Pulmonary artery endothelial cell (primary cell): Measurements from ENCODE around the gene FSTL4. TPM values are rescaled to one million over a fixed set of nuclear protein-coding genes. Genes with fewer than 3 reads are reported as not detected.
"Not testable (repeated sequence)": the region's sequence is repeated elsewhere in the genome, so short reads cannot be mapped to it uniquely, and the experiment has no call there.

Experiments
- DNase-seq: peaks from one replicate; pipeline ENCODE4 v3.0.0-alpha.2; 2011; ENCODE audit warnings: low read depth, low spot score
- total RNA-seq: library from RNA; depleted of rRNA; stranded (reverse); fragments of >200 nt; gene quantifications from 2 replicates; pipeline ENCODE4 v1.2.3, GENCODE V29; 2014

The FSTL4 gene
- total RNA-seq, 1 donor from 2014 or later = not detected

- DNase-seq = no peak
Observed at GRCh38 chr5:133198511-133198910, 413.8 kb downstream of the FSTL4 start.

DNA sequence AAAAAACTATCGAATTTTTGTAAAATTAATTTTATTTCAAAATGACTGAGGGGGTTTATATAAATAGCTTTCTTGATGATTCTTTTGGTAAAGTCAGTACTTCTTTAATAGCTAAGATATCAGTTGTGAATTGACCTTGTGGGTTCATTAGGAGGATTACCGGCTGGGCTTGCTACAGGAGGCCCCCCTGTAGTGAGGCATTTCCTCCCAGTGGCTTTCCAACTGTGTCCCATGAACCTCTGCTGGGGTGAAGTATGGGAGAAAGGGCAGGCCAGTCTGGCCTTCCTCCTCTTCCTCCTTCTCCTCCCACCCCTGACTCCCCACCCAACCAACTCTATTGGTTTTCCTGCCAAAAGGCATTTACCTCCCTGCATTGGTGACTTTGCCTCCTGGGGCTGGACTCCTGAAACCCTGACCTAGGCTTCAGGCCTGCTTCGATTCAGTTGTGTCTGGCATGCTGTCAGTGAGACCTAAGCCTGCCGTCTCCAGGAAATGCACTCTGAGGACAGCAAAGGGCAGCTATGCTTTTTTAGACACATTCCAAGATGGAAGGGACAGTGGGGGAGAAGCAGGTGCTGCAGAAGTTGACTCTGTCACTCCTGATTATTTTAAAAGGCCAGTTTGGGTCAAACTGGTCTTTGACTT, 415.8 kb downstream of the FSTL4 start:
- DNase-seq = no peak

- no peak for DNase-seq
Observed at GRCh38 chr5:133195250-133195649, 417.1 kb downstream of the FSTL4 start.

DNA sequence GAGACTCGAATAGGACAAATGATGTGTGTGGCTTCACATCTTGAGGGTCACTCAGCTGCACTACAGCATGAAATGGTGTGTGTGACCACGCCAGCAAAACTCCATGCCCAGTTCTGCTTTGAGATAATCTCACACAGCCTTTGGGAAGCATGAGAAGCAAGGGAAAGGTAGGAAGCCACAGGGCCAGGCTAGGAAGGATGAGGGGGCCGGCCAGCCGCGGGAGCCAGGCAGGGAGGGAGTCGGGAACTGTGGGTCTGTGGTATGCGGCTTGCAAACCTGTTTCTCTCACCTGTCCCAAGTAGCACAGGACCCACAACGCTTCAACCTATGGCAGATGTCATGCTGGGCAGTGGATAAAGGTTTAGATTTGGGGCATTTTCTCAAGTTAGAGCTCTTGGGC, 418.5 kb downstream of the FSTL4 start:
- DNase-seq = no peak

- DNase-seq = no peak
Observed at GRCh38 chr5:133192716-133193115, 419.6 kb downstream of the FSTL4 start.

GRCh38 chr5:133189881-133190280, 422.5 kb downstream of the FSTL4 start:
- DNase-seq = no peak

GRCh38 chr5:133179405-133179804, 432.9 kb downstream of the FSTL4 start:
- DNase-seq = no peak

DNA sequence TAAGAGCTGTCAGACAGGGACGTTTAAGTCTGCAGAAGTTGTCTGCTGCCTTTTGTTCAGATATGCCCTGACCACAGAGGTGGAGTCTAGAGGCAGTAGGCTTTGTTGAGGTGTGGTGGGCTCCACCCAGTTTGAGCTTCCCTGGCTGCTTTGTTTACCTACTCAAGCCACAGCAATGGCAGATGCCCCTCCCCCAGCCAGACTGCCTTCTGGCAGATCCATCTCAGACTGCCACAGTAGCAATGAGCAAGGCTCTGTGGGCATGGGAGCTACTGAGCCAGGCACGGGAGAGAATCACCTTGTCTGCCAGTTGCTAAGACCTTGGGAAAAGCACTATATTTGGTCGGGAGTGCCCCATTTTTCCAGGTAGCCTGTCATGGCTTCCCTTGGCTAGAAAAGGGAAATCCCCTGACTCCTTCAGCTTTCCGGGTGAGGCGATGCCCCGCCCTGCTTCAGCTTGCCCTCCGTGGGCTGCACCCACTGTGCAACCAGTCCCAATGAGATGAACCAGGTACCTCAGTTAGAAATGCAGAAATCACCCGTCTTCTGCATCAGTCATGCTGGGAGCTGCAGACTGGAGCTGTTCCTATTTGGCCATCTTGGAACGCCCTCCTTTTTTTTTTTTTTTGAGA, 441.5 kb downstream of the FSTL4 start:
- DNase-seq = not testable (repeated sequence)

DNA sequence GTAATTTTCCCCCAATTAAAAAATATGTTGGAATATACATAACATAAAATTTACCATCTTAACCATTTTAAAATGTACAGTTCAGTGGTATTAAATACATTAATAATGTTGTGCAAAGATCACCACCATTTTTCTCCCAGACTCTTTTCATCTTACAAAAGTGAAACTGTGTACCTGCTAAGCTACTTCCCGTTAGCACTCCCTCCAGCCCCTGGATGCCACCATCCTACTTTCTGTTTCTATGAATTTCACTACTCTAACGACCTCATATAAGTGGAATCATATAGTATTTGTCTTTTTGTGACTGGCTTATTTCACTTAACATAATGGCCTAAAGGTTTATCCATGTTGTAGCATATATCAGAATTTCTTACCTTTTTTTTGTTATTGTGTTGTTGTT, 447.6 kb downstream of the FSTL4 start:
- DNase-seq = no peak

DNA sequence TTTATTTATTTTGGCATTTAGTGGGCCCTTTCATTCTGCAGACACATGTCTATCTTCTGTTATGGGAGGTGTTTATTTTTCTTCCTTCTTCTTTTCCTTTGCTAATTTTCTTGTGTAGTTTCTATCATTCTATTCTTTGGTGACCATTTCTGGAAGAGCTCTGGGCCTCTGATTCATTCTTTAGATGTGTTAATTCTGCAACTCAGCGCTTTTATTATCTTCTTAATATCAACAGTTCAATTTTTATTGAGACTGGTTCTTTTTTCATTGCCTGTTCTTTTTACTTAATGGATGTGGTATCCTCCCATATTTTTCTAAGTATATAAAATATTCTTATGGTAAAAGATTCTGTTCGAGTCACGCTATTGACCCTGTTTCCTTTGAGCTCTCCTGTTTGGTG, 448.5 kb downstream of the FSTL4 start:
- DNase-seq = no peak

- no peak for DNase-seq
Observed at GRCh38 chr5:133159543-133159942, 452.8 kb downstream of the FSTL4 start.

DNA sequence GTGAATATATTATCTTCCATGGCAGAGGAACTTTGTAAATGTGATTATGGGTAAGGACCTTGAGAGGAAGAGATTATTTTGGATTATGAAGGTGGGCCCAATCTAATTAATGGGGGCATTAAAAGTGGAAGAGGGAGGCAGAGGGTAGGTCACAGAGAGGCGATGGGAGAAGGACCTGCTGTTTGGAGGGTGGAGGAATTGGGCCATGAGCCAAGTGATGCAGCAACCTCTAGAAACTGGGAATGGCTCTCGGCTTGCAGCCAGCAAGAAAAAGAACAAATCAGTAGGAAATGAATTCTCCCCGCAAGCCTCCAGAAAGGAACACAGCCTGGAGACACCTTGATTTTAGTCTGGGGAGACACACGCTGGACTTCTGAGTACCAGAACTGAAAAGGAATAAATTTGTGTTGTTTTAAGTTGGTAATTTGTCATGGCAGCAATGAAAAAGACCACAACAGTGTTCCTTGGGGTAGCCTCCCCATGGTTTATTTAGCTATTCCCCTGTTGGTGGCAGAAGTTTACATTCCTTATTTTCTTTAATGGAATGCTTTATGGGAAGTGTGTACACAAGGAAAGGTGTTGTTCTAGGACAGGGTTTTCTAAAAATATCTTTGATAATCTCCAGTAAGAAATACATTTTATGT, 456.9 kb downstream of the FSTL4 start:
- DNase-seq = no peak

DNA sequence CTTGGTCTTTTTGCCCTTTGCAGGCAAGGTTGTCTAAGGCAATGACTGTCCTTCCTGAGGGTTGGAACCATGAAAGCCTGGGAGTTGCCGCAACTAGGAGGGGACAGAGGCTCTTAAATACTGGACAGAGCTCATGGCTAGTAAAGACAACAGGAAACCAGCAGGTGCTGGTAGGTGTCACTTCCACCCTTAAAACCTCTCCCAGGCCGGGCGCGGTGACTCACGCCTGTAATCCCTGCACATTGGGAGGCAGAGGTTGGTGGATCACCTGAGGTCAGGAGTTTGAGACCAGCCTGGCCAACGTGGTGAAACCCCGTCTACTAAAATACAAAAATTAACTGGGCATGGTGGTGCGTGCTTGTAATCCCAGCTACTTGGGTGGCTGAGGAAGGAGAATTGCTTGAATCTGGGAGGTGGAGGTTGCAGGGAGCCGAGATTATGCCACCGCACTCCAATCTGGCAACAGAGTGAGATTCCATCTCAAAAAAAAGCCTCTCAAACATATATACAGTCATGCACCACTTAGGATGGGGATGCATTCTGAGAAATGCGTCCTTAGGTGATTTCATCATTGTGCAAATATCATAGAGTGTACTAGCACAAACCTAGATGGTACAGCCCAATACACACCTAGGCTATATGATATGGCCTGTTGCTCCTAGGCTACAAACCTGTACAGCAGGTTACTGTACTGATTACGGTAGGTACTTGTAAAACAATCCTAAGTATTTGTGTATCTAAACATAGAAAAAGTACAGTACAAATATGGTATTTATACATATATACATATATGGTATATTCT, 457.9 kb downstream of the FSTL4 start:
- no peak for DNase-seq

DNA sequence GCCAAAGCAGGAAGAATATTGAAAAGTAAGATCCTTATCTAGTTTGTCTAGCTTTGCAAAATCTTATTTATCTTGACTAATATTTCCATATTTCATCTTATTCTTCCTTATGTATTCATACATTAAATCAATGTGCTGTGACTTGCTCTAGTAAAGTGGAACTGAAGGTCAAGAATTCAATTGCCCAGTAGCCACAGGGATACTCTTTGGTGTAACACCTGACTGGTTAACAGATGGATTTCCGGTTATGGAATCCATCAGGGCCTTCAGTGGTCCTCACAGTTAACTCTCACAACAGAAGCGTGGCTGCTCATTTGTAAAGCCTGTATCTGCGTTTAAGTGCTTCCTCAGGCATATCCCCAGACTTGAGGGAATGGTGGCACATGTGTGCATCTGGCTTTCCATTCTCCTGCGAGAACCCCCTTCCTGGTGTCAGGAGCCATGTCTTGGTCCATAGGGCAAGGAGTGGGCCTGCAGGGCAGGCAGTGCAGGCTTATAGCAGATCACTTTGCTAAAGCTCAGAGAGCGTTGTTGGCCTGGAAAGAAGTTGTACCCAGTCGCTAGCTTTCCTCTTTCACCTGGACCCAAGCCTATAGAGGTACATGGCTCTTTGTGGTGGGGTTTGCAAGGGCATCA, 461.3 kb downstream of the FSTL4 start:
- DNase-seq = no peak

- DNase-seq = no peak
Observed at GRCh38 chr5:133149345-133149744, 463.0 kb downstream of the FSTL4 start.

DNA sequence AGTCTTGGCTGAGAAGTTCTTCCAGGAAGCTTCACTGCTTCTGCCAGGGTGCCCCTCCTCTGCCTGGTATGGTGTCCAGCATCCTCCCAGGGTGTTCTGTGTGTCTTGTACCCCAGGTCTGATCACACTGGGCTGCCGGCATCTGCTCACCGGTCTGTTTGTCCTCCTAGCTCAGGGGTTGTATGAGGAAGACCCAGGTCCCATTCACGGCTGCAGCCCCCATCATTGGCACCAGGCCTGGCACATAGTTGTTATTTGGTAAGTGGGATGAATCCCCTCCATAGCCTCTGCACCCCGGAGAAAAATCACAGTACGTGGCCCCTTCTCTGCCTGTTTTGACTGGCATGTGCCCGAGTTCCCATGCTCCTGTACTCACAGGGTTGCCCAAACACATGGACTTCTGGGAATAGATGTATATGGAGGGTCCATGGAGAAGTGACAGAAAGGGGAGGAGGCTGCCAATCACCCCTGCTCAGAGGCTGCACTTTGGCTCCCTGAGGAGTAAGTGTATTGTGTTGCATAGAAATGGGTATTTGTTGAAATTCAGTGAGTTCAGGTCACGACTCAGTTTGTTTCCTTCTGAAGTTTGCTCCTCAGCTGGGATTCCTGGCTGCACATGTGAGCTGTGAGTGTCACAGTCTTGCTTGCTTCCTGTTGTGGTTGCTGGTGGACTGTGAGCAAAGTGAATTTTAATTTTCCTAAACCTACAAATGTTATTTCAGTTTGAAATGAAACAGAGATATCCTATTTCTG, 464.4 kb downstream of the FSTL4 start:
- DNase-seq = no peak

GRCh38 chr5:133147411-133147810, 464.9 kb downstream of the FSTL4 start:
- no peak for DNase-seq
